Measurements from ENCODE around the gene HERC2.
"Not testable (repeated sequence)": the region's sequence is repeated elsewhere in the genome, so short reads cannot be mapped to it uniquely, and the experiment has no call there.

The HERC2 gene

GRCh38 chr15:28182216-28182615 lies 139.8 kb downstream of the HERC2 start:
- no peak for DNase-seq (ENCODE audit: low read depth)

- no peak for DNase-seq (ENCODE audit: low read depth)
These were observed 140.6 kb downstream of the HERC2 start for GRCh38 chr15:28181366-28181765.

- no peak for DNase-seq (ENCODE audit: low read depth)
These were observed 142.7 kb downstream of the HERC2 start for GRCh38 chr15:28179270-28179669.

- no peak for DNase-seq (ENCODE audit: low read depth)
These were observed 143.3 kb downstream of the HERC2 start for GRCh38 chr15:28178727-28179126.

- DNase-seq (ENCODE audit: low read depth): no peak
These were observed 143.7 kb downstream of the HERC2 start for GRCh38 chr15:28178290-28178689.

- DNase-seq (ENCODE audit: low read depth): no peak
These were observed 152.6 kb downstream of the HERC2 start for GRCh38 chr15:28169366-28169765.

- not testable (repeated sequence) for DNase-seq (ENCODE audit: low read depth)
These were observed 153.4 kb downstream of the HERC2 start for GRCh38 chr15:28168405-28169121.

GRCh38 chr15:28167042-28167441 lies 154.9 kb downstream of the HERC2 start:
- DNase-seq (ENCODE audit: low read depth): peak; percentile 14

- no peak for DNase-seq (ENCODE audit: low read depth)
These were observed 156.2 kb downstream of the HERC2 start for GRCh38 chr15:28165791-28166190.

- DNase-seq (ENCODE audit: low read depth): no peak
These were observed 157.1 kb downstream of the HERC2 start for GRCh38 chr15:28164876-28165275.

- no peak for DNase-seq (ENCODE audit: low read depth)
These were observed 167.7 kb downstream of the HERC2 start for GRCh38 chr15:28154283-28154682.

GRCh38 chr15:28153492-28154119 lies 168.4 kb downstream of the HERC2 start:
- no peak for DNase-seq (ENCODE audit: low read depth)

GRCh38 chr15:28152538-28152923 lies 169.4 kb downstream of the HERC2 start:
- DNase-seq (ENCODE audit: low read depth): not testable (repeated sequence)

GRCh38 chr15:28151864-28152537 lies 170.0 kb downstream of the HERC2 start:
- not testable (repeated sequence) for DNase-seq (ENCODE audit: low read depth)

- peak; percentile 17 for DNase-seq (ENCODE audit: low read depth)
These were observed 174.2 kb downstream of the HERC2 start for GRCh38 chr15:28147801-28148200.

- not testable (repeated sequence) for DNase-seq (ENCODE audit: low read depth)
These were observed 176.6 kb downstream of the HERC2 start for GRCh38 chr15:28145419-28145818.

GRCh38 chr15:28140062-28140461 lies 181.9 kb downstream of the HERC2 start:
- no peak for DNase-seq (ENCODE audit: low read depth)

GRCh38 chr15:28137408-28138039 lies 184.5 kb downstream of the HERC2 start:
- DNase-seq (ENCODE audit: low read depth): not testable (repeated sequence)

GRCh38 chr15:28136236-28136904 lies 185.6 kb downstream of the HERC2 start:
- not testable (repeated sequence) for DNase-seq (ENCODE audit: low read depth)

- peak; percentile 8 for DNase-seq (ENCODE audit: low read depth)
These were observed 188.7 kb downstream of the HERC2 start for GRCh38 chr15:28133281-28133680.

- DNase-seq (ENCODE audit: low read depth): peak; percentile 56
These were observed 189.3 kb downstream of the HERC2 start for GRCh38 chr15:28132524-28133275.

All from amniotic epithelial cell (primary cell).